Measurements from ENCODE around the gene FIZ1. TPM values are rescaled to one million over a fixed set of nuclear protein-coding genes. Genes with fewer than 3 reads are reported as not detected.

FIZ1 gene
- total and polyA plus RNA-seq, 12 donors: 9.3 to 18.8 (median 13.5) TPM

DNA sequence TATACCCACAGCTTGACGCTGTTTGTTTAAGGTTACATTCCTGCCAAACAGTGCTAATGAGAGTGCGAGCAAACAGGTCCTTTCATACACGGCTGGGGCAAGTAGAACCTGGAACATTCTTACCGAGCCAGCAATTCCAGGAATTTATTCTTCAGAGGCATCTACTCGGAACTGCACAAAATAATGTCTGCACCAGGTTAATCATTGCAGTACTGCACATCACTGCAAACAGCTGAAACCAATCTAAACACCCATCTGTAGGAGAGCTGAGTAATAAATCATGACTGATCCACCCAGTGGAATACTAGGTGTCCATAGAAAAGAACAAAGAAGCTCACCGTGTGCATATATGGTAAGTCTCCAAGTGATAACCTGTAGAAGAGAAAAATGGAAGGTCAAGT lies 17.5 kb downstream of the FIZ1 start:
- peaks cover 0 to 22% (median 0%) of the 10 kb centered on the region in 7 donors for H3K27me3 ChIP-seq
- TF ChIP-seq, protein P1, sequence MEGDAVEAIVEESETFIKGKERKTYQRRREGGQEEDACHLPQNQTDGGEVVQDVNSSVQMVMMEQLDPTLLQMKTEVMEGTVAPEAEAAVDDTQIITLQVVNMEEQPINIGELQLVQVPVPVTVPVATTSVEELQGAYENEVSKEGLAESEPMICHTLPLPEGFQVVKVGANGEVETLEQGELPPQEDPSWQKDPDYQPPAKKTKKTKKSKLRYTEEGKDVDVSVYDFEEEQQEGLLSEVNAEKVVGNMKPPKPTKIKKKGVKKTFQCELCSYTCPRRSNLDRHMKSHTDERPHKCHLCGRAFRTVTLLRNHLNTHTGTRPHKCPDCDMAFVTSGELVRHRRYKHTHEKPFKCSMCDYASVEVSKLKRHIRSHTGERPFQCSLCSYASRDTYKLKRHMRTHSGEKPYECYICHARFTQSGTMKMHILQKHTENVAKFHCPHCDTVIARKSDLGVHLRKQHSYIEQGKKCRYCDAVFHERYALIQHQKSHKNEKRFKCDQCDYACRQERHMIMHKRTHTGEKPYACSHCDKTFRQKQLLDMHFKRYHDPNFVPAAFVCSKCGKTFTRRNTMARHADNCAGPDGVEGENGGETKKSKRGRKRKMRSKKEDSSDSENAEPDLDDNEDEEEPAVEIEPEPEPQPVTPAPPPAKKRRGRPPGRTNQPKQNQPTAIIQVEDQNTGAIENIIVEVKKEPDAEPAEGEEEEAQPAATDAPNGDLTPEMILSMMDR (IDR thresholded peaks at IDR 0.05): no peak
- ATAC-seq (no peak), DNase-seq (no peak)
- H3K27ac ChIP-seq: peak overlapping the region in 1 of 10 donors; percentile 4
- H3K36me3 ChIP-seq: peaks cover 0 to 20% (median 7%) of the 10 kb centered on the region in 9 donors
- H3K4me3 ChIP-seq: no peak overlapping the region
- H3K4me1 ChIP-seq: peaks cover 5 to 34% (median 27%) of the 10 kb centered on the region in 9 donors
- H3K9me3 ChIP-seq: no peaks in the 10 kb centered on the region
- WGBS, 2 donors: 22 to 25% methylated on average over 6 of the region's 6 CpGs
- intact Hi-C loops (cut with DNase I): loop anchor here in 2 of 10 donors (2.0 to 5.0 kb wide), 3 partner anchors 35 to 65 kb away; no protein-coding TSS in a partner anchor

DNA sequence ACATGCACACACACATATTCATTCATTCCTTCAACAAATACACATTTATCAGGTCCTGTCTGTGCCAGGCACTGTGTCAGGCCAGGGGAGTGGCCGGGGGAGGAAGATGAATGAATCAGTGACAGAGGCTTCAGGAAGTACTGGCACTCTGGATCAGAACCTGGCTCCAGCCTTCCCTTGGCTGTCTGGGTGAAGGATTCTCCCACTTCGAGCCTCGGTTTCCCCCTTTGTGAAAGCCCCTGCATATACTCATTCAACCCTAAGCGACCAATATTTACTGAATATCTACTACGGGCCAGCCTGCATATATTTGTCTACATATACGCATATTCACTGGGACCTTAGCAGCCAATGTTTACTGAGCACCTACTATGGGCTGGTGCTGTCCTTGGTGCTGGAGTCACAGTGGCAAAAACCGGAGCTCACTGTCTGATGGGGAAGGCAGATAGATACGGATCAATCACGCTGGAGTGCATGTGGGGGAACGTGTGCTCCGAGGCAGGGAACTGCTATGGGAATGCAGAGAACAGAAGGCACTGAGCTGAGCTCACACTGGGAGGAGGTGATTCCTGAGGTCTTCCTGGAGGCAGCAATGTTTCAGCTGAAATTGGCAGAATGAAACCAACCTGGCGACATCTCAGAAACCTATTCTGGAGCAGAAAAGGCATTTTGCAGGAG lies 18.0 kb downstream of the FIZ1 start:
- ATAC-seq (no peak), DNase-seq (no peak)
- WGBS, 2 donors: 34% methylated on average over 12 of the region's 12 CpGs
- peak overlapping the region; percentile 84 to 100 (median 94) for H3K4me3 ChIP-seq
- peaks cover 0 to 16% (median 0%) of the 10 kb centered on the region in 7 donors for H3K27me3 ChIP-seq
- H3K4me1 ChIP-seq: peaks cover 4 to 28% (median 22%) of the 10 kb centered on the region in 9 donors
- H3K27ac ChIP-seq: peak overlapping the region; percentile 94 to 99 (median 96)
- intact Hi-C loops (cut with DNase I): loop anchor here in 2 of 10 donors (2.0 to 5.0 kb wide), 3 partner anchors 34 to 64 kb away; no protein-coding TSS in a partner anchor
- H3K9me3 ChIP-seq: no peaks in the 10 kb centered on the region
- H3K36me3 ChIP-seq: peaks cover 0 to 24% (median 7%) of the 10 kb centered on the region in 9 donors
- TF ChIP-seq, protein P1 (IDR thresholded peaks at IDR 0.05): no peak

DNA sequence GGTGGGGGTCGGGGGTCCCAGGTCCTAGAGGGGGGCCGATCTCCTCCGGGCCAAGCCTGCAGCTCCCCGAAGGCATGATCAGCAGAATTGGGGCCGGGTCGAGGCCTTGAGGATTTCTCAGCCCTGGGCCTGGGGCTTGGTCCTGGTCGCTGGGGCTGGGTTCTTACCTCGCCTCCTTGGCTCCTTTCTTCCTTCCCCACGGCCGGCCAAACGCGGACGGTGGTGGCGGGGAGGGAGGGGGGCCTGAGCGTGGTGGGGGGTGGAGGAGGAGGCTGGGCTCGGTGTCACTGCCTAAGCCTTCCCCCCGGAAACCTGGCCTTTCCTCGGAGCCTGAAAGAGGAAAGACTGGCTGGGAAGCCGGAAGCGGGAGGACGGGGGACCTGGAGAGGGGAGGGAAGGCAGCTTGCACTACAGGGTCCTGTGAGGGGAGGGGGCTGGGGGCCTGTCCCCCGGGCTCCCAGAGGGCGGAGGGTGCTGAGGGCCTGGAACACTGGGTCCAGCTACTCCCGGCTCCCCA lies 18.6 kb downstream of the FIZ1 start, which contains the start of gene ZNF579:
Gene ZNF579 (minus strand): TSS at position 221 of the 517 bp plus-strand sequence. CDS start 1,209 bp downstream, outside the sequence.
- Histone ChIP-seq H3K4me3 (peak within 1 kb of the TSS; percentile 84 to 100 (median 94)), H3K27me3 (peaks cover 0 to 10% (median 0%) of the 10 kb centered on the region in 7 donors), H3K36me3 (peaks cover 0 to 24% (median 7%) of the 10 kb centered on the region in 9 donors), H3K9me3 (no peaks in the 10 kb centered on the region), H3K27ac (peak within 1 kb of the TSS; percentile 94 to 99 (median 96)), H3K4me1 (peaks cover 0 to 22% (median 16%) of the 10 kb centered on the region in 9 donors)
- DNase-seq (peak; percentile 87 to 92), ATAC-seq (peak; percentile 86 to 95 (median 89))
- intact Hi-C loops (cut with DNase I): loop anchor here in 3 of 10 donors (1.0 to 5.0 kb wide), 4 partner anchors 16 to 64 kb away; no protein-coding TSS in a partner anchor
- WGBS, 2 donors: 1 to 2% methylated on average over 17 to 23 of the region's 24 CpGs
- TF ChIP-seq, protein P1 (IDR thresholded peaks at IDR 0.05): no peak
